Ovary (tissue), 3 donors: ENCODE measurements around the gene DCTN1.

Experiments used
- POLR2A ChIP-seq: fragments of 450-650 bp; IDR thresholded peaks from one replicate; pipeline ENCODE4 v1.6.1; 2017; ENCODE audit warnings: antibody characterized with exemption, mild to moderate bottlenecking, moderate library complexity
- TF ChIP-seq, protein P1 (sequence below), 3 donors: fragments of 450-650 bp in 2 of 3; fragments of 200-600 bp in 1 of 3; IDR thresholded peaks; one replicate each; pipeline versions ENCODE4 v1.5.1 to v1.8.0; 2016 to 2022; ENCODE audit warnings: antibody characterized with exemption in 3 of 3, mild to moderate bottlenecking in 1 of 3
- donor health status: DM: no; HTN: no; CAD: no.

DNA sequence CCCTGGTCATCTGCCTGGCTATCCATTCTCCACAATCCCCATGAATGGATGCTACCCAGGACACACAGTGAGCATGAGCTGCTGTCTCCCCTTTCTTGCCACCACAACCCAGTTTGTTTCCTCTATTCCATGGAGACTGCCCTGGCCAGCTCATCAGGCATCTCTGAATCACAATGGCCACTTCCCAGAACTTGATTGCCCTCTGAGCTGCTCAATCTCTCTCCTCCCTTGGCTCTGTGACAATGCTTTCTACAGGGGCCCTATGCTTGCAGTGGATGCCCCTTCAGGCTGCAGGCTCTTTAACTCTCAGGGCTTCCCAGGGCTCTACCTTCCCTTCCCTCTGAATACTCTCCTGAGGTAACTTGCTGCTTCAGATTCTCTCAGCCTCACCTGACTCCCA lies 22.5 kb downstream of the DCTN1 start:
- no peak for TF ChIP-seq POLR2A
- TF ChIP-seq, protein P1, sequence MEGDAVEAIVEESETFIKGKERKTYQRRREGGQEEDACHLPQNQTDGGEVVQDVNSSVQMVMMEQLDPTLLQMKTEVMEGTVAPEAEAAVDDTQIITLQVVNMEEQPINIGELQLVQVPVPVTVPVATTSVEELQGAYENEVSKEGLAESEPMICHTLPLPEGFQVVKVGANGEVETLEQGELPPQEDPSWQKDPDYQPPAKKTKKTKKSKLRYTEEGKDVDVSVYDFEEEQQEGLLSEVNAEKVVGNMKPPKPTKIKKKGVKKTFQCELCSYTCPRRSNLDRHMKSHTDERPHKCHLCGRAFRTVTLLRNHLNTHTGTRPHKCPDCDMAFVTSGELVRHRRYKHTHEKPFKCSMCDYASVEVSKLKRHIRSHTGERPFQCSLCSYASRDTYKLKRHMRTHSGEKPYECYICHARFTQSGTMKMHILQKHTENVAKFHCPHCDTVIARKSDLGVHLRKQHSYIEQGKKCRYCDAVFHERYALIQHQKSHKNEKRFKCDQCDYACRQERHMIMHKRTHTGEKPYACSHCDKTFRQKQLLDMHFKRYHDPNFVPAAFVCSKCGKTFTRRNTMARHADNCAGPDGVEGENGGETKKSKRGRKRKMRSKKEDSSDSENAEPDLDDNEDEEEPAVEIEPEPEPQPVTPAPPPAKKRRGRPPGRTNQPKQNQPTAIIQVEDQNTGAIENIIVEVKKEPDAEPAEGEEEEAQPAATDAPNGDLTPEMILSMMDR (IDR thresholded peaks at IDR 0.05), result no peak
